GM21529 (cell line): Measurements from ENCODE around the gene ANTXRL.
"Not testable (repeated sequence)": the region's sequence is repeated elsewhere in the genome, so short reads cannot be mapped to it uniquely, and the experiment has no call there.

Experiments used
- ATAC-seq: cut with Tn5 transposase; IDR thresholded peaks from one replicate; pipeline ENCODE4 v1.9.1; 2021; ENCODE audit not compliant: unreplicated experiment

ANTXRL gene

GRCh38 chr10:46293832-46294640 is 7.2 kb downstream of the ANTXRL start:
- no peak for ATAC-seq

GRCh38 chr10:46294641-46295220 is 7.9 kb downstream of the ANTXRL start:
- ATAC-seq: no peak

- ATAC-seq: not testable (repeated sequence)
Observed at GRCh38 chr10:46295350-46296010, 8.7 kb downstream of the ANTXRL start.

- ATAC-seq: not testable (repeated sequence)
Observed at GRCh38 chr10:46296086-46296485, 9.3 kb downstream of the ANTXRL start.

DNA sequence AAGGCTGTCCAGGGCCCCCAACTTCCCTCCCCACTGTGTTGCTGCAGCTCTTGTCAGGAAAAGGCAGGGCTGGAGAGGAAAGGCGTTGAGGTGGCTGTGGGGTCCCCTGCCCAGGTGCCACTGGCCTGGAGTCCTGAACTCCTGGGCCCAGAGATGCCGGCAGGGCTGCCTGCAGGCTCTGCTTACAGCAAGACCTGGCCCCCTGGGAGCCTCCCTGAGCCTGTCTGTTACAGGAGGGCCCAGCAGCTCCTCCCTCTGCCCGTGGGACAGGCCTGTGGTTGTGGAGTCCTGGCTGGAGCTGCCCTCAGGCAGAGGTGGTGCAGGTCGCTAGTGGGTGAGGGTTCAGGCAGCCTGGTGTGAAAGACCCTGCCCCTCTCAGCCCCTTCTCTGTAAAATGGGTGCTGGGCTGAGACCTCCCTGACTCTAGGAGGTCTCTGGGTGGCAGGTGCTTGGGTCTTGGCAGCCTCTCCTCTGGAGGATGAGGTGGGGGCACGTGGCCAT is 9.9 kb downstream of the ANTXRL start:
- ATAC-seq: no peak

GRCh38 chr10:46297406-46298204 is 10.8 kb downstream of the ANTXRL start:
- no peak for ATAC-seq

DNA sequence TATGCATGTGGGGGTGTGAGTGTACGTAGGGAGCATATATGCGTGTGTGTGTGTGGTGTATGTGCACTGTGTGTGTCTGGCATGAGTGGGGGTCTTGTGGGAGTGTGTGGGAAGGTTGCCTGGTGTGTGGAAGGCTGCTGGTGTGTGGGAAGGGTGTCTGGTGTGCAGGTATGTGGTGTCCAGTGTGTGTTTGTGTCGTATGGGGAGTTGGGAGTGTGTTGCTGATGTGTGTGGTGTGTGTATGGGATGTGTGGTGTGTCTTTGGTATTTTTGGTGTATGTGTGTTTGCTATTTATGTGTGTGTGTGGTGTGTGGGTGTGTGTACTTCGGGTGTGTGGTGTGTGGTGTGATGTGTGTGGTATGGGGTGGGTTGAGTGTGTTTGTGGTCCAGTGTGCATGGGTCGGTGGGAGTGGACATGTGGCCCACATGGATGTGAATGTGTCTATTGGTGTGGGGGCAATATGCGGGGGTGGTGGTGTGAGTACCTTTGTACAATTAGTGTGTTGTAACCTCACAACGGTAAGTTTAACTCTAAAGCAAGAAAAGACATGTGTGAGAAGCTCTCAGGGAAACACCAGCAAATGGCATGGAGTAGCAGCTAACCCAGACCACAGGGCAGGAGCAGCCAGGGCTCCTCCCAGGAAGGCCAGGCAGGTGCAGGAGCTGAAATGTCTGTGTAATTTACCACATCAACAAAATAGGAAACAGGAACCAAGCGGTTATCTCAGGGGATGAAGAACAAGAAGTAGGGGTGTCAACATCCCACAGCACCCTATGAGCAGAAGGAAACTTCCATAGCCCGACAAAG is 11.9 kb downstream of the ANTXRL start:
- ATAC-seq: no peak

DNA sequence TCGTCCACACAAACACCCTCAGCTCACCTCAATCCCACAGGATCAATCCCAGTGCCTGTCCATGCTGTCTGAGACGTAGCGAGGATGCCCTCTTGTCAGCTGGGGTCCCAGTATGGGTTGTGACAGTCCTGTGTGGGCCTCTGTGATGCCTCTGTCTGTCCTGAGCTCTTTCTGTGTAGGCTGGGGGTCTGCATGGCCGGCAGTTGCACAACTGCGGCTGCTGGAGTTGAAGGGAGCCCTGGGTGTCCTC is 12.4 kb downstream of the ANTXRL start:
- ATAC-seq: no peak

DNA sequence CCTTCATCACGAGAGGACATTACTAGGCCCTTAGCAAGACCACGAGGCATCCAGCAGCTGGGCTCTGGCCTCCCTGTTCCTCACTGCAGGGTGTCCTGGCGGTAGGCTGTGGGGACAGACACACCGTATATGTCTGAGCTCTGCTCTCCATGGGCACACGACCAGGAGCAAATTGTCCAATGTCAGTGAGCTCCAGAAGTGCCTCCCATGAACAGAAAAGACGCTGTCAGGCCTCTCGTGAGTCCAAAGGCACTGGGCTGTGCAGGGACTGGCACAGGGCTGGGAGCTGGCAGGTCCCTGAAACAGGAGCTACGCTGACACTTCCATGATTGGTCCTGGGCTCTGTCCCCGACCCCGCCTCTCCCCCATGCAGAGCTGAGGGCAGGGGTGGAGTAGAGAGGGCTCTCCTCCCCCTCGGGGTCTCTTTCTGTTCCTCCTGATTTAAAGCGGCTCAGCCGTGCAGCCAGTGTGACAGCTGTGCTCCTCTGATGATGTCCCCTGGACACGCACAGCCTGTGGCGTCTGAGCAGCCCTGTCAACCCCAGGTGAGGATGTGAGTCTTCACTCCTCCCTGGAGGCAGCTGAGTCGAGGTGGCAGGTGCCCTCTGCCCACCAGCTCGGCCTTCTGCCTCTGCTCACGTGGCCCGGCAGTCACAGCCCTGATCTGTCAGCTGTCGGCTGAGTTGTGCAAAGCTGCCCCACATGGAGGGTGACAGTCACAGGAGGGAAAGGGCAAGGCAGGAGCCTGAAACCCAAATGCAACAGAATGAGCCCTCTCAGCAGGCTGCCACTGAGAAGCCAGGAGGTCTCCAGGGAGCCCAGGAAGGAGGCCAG is 13.0 kb downstream of the ANTXRL start:
- no peak for ATAC-seq

GRCh38 chr10:46300370-46300711 is 13.5 kb downstream of the ANTXRL start:
- not testable (repeated sequence) for ATAC-seq

DNA sequence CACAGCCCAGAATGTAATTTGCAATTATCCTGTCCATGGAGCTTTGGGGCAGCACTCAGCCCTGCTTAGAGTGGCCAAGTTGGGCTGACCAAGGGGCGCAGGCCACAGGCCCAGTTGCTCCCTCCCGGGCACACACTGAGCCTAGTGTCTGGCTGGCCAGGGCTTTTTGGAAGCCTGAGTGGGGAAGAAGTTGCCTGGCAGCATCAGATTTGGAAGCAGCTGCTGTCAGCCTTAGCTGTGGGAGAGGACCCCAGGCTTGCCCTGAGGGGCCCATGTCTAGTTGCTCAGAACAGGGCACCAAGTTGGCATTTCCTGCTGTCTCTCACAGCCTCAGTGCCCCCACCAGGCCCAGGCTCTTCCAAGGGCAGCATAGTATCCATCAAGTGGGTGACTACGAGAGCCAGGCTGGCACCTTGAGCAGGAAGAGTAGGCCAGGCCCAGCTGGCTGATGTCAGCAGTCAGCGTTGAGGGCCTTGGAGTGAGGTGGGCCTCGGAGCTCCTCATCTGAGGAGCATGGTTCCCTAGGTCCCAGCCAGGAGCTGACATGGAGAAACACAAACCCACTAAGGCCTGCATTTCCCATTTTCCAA is 14.4 kb downstream of the ANTXRL start:
- ATAC-seq: no peak

DNA sequence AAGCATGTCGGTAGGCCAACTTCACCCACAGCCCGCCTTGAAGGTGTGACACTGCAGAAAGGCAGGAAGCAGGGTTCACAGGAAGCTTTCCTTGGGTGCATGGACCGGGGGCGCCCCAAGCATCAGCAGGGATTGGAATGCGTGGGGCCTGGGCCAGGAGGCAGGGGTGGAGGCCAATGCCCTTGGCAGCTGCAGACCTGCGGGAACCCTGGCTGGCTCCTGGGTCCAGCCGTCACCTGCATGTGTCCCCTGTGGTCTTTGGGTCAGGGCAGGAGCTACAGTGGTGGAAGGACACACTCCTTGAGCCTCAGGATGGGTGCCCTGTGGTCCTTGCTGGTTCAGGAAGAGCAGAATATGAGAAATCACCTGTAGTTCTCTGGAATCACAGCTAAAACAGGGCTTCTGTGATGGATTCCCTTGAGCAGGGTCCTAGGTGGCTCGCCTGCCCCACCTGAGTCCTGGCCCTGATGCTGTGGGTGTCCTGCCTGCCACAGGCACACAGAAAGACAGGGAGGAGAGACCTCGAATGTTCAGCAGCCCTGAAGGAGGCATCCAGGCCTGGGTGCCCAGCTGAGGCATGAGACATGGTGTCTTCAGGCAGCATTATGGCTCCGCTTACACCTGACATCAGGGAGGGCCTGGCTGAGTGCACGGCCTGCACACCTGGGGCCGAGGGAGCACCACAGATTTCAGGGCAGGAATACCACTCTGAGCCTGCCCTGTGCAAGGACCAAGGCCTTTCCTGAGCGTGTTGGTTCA is 15.1 kb downstream of the ANTXRL start:
- no peak for ATAC-seq

- not testable (repeated sequence) for ATAC-seq
Observed at GRCh38 chr10:46302765-46303352, 16.1 kb downstream of the ANTXRL start.

GRCh38 chr10:46304062-46304461 is 17.3 kb downstream of the ANTXRL start:
- ATAC-seq: no peak

GRCh38 chr10:46304671-46305070 is 17.9 kb downstream of the ANTXRL start:
- not testable (repeated sequence) for ATAC-seq

GRCh38 chr10:46305079-46305818 is 18.5 kb downstream of the ANTXRL start:
- no peak for ATAC-seq

DNA sequence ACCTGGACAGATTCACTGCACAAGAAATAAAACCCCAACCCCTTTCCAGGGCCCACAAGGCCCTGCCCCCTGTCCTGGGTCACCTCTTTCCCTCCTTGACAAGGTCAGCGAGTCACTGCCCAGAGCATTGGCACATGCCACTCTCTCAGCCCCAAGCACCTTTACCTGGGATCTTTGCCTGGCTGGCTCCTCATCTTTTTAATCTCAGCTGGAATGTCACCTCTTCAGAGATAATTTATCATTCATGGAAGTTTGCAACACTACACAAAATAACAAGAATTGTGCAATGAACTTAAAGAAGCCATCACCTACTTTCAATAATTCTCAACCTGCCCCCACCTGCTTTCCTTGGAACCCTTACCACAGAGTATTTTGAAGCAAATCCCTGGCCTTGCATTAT is 19.2 kb downstream of the ANTXRL start:
- no peak for ATAC-seq
